Natural killer cell (primary cell): ENCODE measurements around the gene SEMA3A. TPM values are rescaled to one million over a fixed set of nuclear protein-coding genes. Genes with fewer than 3 reads are reported as not detected.
A peak's percentile ranks its signal among the peaks of the same experiment; 100 is the strongest.

Experiments used
- ATAC-seq, 3 donors: fragments of 150-1000 bp in 2 of 3; fragments of 200-7000 bp in 1 of 3; cut with Tn5 transposase; 1 replicate in 1 of 3; 2 replicates in 2 of 3; pipeline ENCODE4 v1.10.0; 2021; ENCODE audit warnings: mild to moderate bottlenecking in 2 of 3, moderate library complexity in 2 of 3
- DNase-seq, 2 donors: peaks; one replicate each; pipeline versions ENCODE4 v3.0.0 to v3.0.0-alpha.2; 2013 to 2021; ENCODE audit warnings: mixed read lengths in 1 of 2
- H3K27ac ChIP-seq: one replicate; pipeline ENCODE4 v1.5.1; 2013; ENCODE audit warnings: mild to moderate bottlenecking, low read length
- H3K27me3 ChIP-seq: one replicate; pipeline ENCODE4 v1.6.1; 2013; ENCODE audit warnings: low read length; ENCODE audit not compliant: control insufficient read depth, insufficient read depth
- H3K36me3 ChIP-seq: one replicate; pipeline ENCODE4 v1.6.1; 2013; ENCODE audit warnings: low read length; ENCODE audit not compliant: control insufficient read depth, insufficient read depth
- H3K4me1 ChIP-seq: one replicate; pipeline ENCODE4 v1.6.1; 2013; ENCODE audit warnings: low read length; ENCODE audit not compliant: control insufficient read depth, insufficient read depth
- H3K4me3 ChIP-seq: one replicate; pipeline ENCODE4 v1.5.1; 2013; ENCODE audit warnings: low read length
- H3K9me3 ChIP-seq: one replicate; pipeline ENCODE4 v1.6.1; 2013; ENCODE audit warnings: low read length; ENCODE audit not compliant: control insufficient read depth, insufficient read depth
- H3K27ac Mint-ChIP-seq, 2 donors: one replicate each; pipeline ENCODE4 v1.8.0; 2022; ENCODE audit warnings: mild to moderate bottlenecking in 2 of 2, mixed read lengths in 2 of 2, moderate library complexity in 1 of 2
- H3K27me3 Mint-ChIP-seq, 2 donors: one replicate each; pipeline ENCODE4 v1.8.0; 2022; ENCODE audit warnings: low read depth in 2 of 2, mixed read lengths in 2 of 2
- H3K36me3 Mint-ChIP-seq: one replicate; pipeline ENCODE4 v1.8.0; 2022; ENCODE audit warnings: mixed read lengths
- H3K4me1 Mint-ChIP-seq, 2 donors: one replicate each; pipeline ENCODE4 v1.8.0; 2022; ENCODE audit warnings: mixed read lengths in 2 of 2
- H3K4me3 Mint-ChIP-seq: one replicate; pipeline ENCODE4 v1.8.0; 2022; ENCODE audit warnings: mild to moderate bottlenecking, moderate library complexity, mixed read lengths
- H3K9me3 Mint-ChIP-seq, 2 donors: one replicate each; pipeline ENCODE4 v1.8.0; 2022; ENCODE audit warnings: mixed read lengths in 2 of 2
- WGBS: methylation state at CpG from one replicate; pipeline ENCODE4 v1.1.7; 2013; ENCODE audit warnings: missing lambda C conversion rate; ENCODE audit not compliant: insufficient coverage; 5-methylcytosine and 5-hydroxymethylcytosine counted together
- intact Hi-C: fragments of 100-400 bp; cut with micrococcal nuclease; formaldehyde crosslinking; loops from one replicate; pipeline ENCODE4 v1.14.2; 2022
- total RNA-seq, 4 donors: library from RNA; stranded (reverse); fragments of 120-200 nt in 1 of 4; gene quantifications; one replicate each; pipeline versions ENCODE4 v1.2.3 to v1.2.4, GENCODE V29; 2013 to 2022
- TF ChIP-seq, protein P1 (sequence below): fragments of 200-600 bp; IDR thresholded peaks from one replicate; pipeline ENCODE4 v1.8.0; 2022; ENCODE audit warnings: antibody characterized with exemption

SEMA3A gene
- total RNA-seq, 3 donors from 2014 or later (not counting 1 experiment from before 2014, with no cell fraction given) = 0.13 to 0.21 TPM; not detected in 1

DNA sequence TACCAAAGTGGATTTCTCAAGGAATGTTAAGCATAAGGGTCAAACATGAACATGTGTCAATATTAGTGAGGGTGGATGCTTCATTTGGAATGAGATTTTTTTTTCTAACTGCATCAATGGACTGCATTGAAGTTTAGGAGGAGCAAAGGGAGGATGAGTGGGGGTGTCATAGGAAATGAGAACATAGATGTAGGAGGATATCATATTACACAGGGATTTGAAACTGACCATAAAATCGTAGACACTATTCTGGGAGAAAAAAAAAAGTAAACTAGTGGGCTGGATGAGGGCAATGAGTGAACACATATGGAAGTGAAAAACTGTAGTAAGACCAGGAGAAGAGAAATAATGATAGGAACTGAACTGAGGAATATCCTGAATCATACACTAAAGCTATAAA, 109.4 kb downstream of the SEMA3A start:
- intact Hi-C loops = no loop called here
- no peak overlapping the region for H3K27ac ChIP-seq
- DNase-seq (no peak), ATAC-seq (no peak)
- no peaks in the 10 kb centered on the region for H3K4me1 ChIP-seq
- H3K4me3 ChIP-seq = no peak overlapping the region
- Mint-ChIP-seq H3K36me3 (no peaks in the 10 kb centered on the region), H3K27ac (no peak overlapping the region), H3K4me1 (no peaks in the 10 kb centered on the region), H3K9me3 (no peaks in the 10 kb centered on the region), H3K4me3 (no peak overlapping the region), H3K27me3 (no peaks in the 10 kb centered on the region)
- TF ChIP-seq, protein P1, sequence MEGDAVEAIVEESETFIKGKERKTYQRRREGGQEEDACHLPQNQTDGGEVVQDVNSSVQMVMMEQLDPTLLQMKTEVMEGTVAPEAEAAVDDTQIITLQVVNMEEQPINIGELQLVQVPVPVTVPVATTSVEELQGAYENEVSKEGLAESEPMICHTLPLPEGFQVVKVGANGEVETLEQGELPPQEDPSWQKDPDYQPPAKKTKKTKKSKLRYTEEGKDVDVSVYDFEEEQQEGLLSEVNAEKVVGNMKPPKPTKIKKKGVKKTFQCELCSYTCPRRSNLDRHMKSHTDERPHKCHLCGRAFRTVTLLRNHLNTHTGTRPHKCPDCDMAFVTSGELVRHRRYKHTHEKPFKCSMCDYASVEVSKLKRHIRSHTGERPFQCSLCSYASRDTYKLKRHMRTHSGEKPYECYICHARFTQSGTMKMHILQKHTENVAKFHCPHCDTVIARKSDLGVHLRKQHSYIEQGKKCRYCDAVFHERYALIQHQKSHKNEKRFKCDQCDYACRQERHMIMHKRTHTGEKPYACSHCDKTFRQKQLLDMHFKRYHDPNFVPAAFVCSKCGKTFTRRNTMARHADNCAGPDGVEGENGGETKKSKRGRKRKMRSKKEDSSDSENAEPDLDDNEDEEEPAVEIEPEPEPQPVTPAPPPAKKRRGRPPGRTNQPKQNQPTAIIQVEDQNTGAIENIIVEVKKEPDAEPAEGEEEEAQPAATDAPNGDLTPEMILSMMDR = no peak
- no peaks in the 10 kb centered on the region for H3K36me3 ChIP-seq
- H3K27me3 ChIP-seq = no peaks in the 10 kb centered on the region
- no peaks in the 10 kb centered on the region for H3K9me3 ChIP-seq
- 78% methylated on average over 1 of the region's 1 CpG for WGBS

DNA sequence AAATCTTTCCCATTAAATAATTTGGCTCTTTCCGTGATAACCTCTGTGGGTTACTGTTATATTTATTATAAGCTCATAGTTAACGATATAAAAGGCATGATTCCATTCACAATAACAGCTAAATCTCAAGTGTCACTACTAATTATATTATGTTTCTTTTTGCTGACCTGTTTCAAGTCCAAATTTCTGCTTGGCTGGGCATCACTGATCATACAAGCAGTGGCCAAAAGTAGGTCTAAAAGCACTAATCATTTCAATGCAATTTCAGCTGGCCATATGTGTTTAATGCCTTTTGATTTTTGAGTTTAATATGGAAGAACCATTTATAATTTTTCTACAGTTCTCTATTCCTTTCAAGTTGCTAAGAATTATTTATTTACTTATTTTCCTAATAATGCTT, 110.7 kb downstream of the SEMA3A start:
- H3K36me3 ChIP-seq = no peaks in the 10 kb centered on the region
- TF ChIP-seq, protein P1 = no peak
- H3K4me1 ChIP-seq = no peaks in the 10 kb centered on the region
- no peak overlapping the region for H3K27ac ChIP-seq
- Mint-ChIP-seq H3K4me1 (no peaks in the 10 kb centered on the region), H3K27ac (no peak overlapping the region), H3K27me3 (no peaks in the 10 kb centered on the region), H3K4me3 (no peak overlapping the region), H3K9me3 (no peaks in the 10 kb centered on the region), H3K36me3 (no peaks in the 10 kb centered on the region)
- no peaks in the 10 kb centered on the region for H3K27me3 ChIP-seq
- no peak overlapping the region for H3K4me3 ChIP-seq
- no peaks in the 10 kb centered on the region for H3K9me3 ChIP-seq
- intact Hi-C loops = no loop called here
- ATAC-seq (no peak), DNase-seq (no peak)
- WGBS = 67% methylated on average over 1 of the region's 2 CpGs

DNA sequence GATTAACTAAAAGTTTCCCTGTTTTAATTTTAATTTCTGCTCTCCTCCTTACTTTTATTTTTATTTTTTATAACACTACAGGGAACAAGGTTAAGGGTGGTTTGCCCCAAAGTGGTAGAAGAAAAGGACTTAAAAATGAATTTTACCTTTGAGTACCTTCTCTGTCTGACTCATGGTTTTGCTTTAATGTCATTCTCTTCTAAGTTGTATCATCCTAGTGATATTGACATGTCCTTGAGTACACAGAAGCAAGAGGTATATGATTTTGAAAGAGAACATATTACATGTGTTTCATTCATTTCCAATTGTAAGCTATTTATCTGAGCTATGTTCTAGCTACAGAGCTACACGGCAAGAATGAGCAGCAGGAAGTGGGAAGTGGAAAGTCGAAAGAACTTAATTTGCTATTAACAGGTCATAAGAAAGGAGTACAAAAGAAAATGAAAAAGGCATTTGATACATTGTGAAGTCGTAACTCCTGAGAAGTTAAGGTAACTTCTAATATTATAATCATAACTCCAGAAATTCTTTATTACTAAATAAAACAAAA, 112.5 kb downstream of the SEMA3A start:
- 38% methylated on average over 2 of the region's 3 CpGs for WGBS
- H3K36me3 Mint-ChIP-seq = no peaks in the 10 kb centered on the region
- H3K27me3 ChIP-seq = no peaks in the 10 kb centered on the region
- H3K9me3 Mint-ChIP-seq = no peaks in the 10 kb centered on the region
- no peak overlapping the region for H3K4me3 Mint-ChIP-seq
- peak in 1 of 2 donors; percentile 6 for DNase-seq
- H3K27ac ChIP-seq = no peak overlapping the region
- no peaks in the 10 kb centered on the region for H3K4me1 Mint-ChIP-seq
- no peak overlapping the region for H3K27ac Mint-ChIP-seq
- ATAC-seq = no peak
- no peaks in the 10 kb centered on the region for H3K9me3 ChIP-seq
- intact Hi-C loops = no loop called here
- no peaks in the 10 kb centered on the region for H3K27me3 Mint-ChIP-seq
- TF ChIP-seq, protein P1 = no peak
- no peaks in the 10 kb centered on the region for H3K4me1 ChIP-seq
- H3K4me3 ChIP-seq = no peak overlapping the region
- no peaks in the 10 kb centered on the region for H3K36me3 ChIP-seq

DNA sequence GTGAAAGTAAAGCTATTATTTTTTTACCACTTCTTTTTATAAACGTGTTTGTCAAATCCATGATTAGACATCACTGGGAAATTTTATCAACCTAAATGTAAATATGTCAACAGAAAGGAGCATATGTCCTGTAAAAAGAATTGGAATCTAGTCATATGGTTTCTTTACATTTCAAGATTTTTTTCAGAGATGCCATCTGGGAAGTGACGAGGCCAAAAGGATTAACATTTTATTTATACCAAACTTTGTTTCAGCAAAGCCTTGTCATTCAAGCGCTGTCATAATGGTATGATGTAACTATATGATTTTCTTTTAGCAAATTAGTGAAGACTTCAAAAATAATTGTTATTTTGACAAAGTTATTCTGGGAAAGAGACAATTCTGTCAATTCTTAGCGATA, 117.3 kb downstream of the SEMA3A start:
- no peak overlapping the region for H3K27ac Mint-ChIP-seq
- no peak for ATAC-seq
- Histone ChIP-seq H3K4me1 (no peaks in the 10 kb centered on the region), H3K9me3 (peaks cover 3% of the 10 kb centered on the region), H3K36me3 (no peaks in the 10 kb centered on the region), H3K27ac (no peak overlapping the region), H3K4me3 (no peak overlapping the region), H3K27me3 (no peaks in the 10 kb centered on the region)
- 100% methylated on average over 1 of the region's 4 CpGs for WGBS
- H3K4me3 Mint-ChIP-seq = no peak overlapping the region
- H3K9me3 Mint-ChIP-seq = peaks cover 2 to 4% of the 10 kb centered on the region in 2 donors
- no peak for DNase-seq
- intact Hi-C loops = no loop called here
- H3K4me1 Mint-ChIP-seq = no peaks in the 10 kb centered on the region
- TF ChIP-seq, protein P1 = no peak
- no peaks in the 10 kb centered on the region for H3K27me3 Mint-ChIP-seq
- H3K36me3 Mint-ChIP-seq = no peaks in the 10 kb centered on the region
